RWPE1 (cell line): Measurements from ENCODE around the gene POMP.

Experiments
- CTCF ChIA-PET: fragments of 350-600 bp; sonication (Branson Sonifier 250); formaldehyde crosslinking; extraction: SDS; loops from one replicate; lab custom pipeline; 2021; lab: Yijun Ruan, JAX
- POLR2A ChIA-PET: fragments of 400-600 bp; formaldehyde crosslinking; extraction: SDS; loops from one replicate; lab custom pipeline; 2020; ENCODE audit warnings: antibody characterized with exemption; ENCODE audit not compliant: low non-redundant PET; lab: Yijun Ruan, JAX
- DNase-seq: peaks from one replicate; pipeline ENCODE4 v3.0.0; 2012; ENCODE audit warnings: low spot score
- H3K27ac ChIP-seq: fragments of 450-650 bp; 2 replicates; pipeline ENCODE4 v1.5.1; 2017
- CTCF ChIP-seq: fragments of 450-650 bp; conservative IDR thresholded peaks from 2 replicates; pipeline ENCODE4 v1.5.1; 2017; ENCODE audit warnings: low read depth, mild to moderate bottlenecking

Gene POMP

GRCh38 chr13:28623782-28624706, 34.9 kb upstream of the POMP start:
- TF ChIP-seq CTCF, result no peak
- DNase-seq, result no peak
- no peak overlapping the region for H3K27ac ChIP-seq
- POLR2A ChIA-PET, result no interaction called here
- CTCF ChIA-PET, result no interaction called here

GRCh38 chr13:28624707-28625432, 34.1 kb upstream of the POMP start:
- CTCF ChIA-PET, result no interaction called here
- no peak for TF ChIP-seq CTCF
- POLR2A ChIA-PET, result no interaction called here
- no peak overlapping the region for H3K27ac ChIP-seq
- DNase-seq, result no peak

- no peak overlapping the region for H3K27ac ChIP-seq
- POLR2A ChIA-PET, result no interaction called here
- no peak for TF ChIP-seq CTCF
- no peak for DNase-seq
- CTCF ChIA-PET, result no interaction called here
Observed at GRCh38 chr13:28626266-28626665, 32.7 kb upstream of the POMP start.

GRCh38 chr13:28628241-28628640, 30.7 kb upstream of the POMP start:
- no peak overlapping the region for H3K27ac ChIP-seq
- ChIA-PET POLR2A (no interaction called here), CTCF (interaction anchor here (0.6 to 0.7 kb wide), 3 partner anchors 8 to 111 kb away, joined by 3 to 4 read pairs (median 3); no protein-coding TSS in a partner anchor)
- no peak for TF ChIP-seq CTCF
- DNase-seq, result no peak

GRCh38 chr13:28630869-28631268, 28.1 kb upstream of the POMP start:
- no peak overlapping the region for H3K27ac ChIP-seq
- no peak for TF ChIP-seq CTCF
- ChIA-PET POLR2A (no interaction called here), CTCF (interaction anchor here (0.7 to 0.8 kb wide), 2 partner anchors 8 to 18 kb away, joined by 3 read pairs; no protein-coding TSS in a partner anchor)
- no peak for DNase-seq

GRCh38 chr13:28631801-28632200, 27.1 kb upstream of the POMP start:
- H3K27ac ChIP-seq, result no peak overlapping the region
- ChIA-PET POLR2A (no interaction called here), CTCF (interaction anchor here (0.6 to 0.8 kb wide), 2 partner anchors 19 to 22 kb away, joined by 3 read pairs; no protein-coding TSS in a partner anchor)
- no peak for TF ChIP-seq CTCF
- no peak for DNase-seq
